ENCODE measurements around the gene CTNNA3. TPM values are rescaled to one million over a fixed set of nuclear protein-coding genes. Genes with fewer than 3 reads are reported as not detected.
A peak's percentile ranks its signal among the peaks of the same experiment; 100 is the strongest.

CTNNA3 gene
- total RNA-seq, 1 donor from 2014 or later, result 129 TPM

GRCh38 chr10:66737241-66737640, 958.8 kb downstream of the CTNNA3 start:
- ATAC-seq (ENCODE audit: poor library complexity), result no peak
- no peak for DNase-seq
- intact Hi-C loops (cut with DNase I), result no loop called here

DNA sequence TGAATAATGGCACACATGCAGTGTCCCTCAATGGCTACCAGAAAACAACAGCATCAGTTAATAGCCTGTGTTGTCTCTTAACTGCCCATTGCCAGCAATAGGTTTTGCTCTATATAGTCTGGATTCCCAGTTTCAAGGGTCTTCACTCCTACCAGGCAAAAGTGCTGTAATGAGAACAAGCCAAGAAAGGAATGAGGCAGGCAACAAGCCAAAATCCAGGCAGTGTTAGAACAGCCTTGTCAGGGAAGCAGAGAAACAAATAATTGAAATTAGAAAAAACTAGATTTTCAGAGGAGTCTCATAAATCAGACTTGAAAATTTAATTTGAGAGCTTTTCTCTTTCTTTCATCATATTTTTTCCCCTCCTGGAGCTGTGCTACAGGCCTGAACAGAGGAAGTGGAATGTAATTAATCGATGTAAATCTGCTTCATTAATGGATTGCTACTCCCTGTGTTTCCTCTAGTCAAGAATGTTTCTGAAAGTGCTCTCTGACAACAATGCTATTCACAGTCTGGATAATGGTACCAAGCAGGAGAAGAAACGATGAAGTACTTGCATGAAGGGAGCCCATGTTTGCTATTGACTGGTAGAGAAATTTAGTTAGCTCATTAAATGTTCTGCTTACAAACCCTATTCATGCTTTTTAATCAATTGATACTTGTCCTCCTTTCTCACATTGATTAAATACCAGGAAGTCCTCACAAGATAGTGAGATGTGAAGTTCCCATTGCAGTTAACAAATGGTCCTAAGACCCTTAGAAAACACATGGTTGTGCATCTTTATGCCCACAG, 972.2 kb downstream of the CTNNA3 start:
- ATAC-seq (ENCODE audit: poor library complexity), result no peak
- intact Hi-C loops (cut with DNase I), result no loop called here
- DNase-seq, result no peak

GRCh38 chr10:66719483-66719882, 976.5 kb downstream of the CTNNA3 start:
- no peak for ATAC-seq (ENCODE audit: poor library complexity)
- no peak for DNase-seq
- intact Hi-C loops (cut with DNase I), result no loop called here

GRCh38 chr10:66717231-66717981, 978.6 kb downstream of the CTNNA3 start:
- ATAC-seq (ENCODE audit: poor library complexity), result no peak
- intact Hi-C loops (cut with DNase I), result no loop called here
- DNase-seq, result no peak

- ATAC-seq (ENCODE audit: poor library complexity) (no peak), DNase-seq (no peak)
- intact Hi-C loops (cut with DNase I), result no loop called here
Observed at GRCh38 chr10:66714741-66715140, 981.3 kb downstream of the CTNNA3 start.

- intact Hi-C loops (cut with DNase I), result no loop called here
- DNase-seq, result no peak
- ATAC-seq (ENCODE audit: poor library complexity), result peak; percentile 56
Observed at GRCh38 chr10:66713387-66713786, 982.6 kb downstream of the CTNNA3 start.

- ATAC-seq (ENCODE audit: poor library complexity), result no peak
- intact Hi-C loops (cut with DNase I), result no loop called here
- no peak for DNase-seq
Observed at GRCh38 chr10:66698069-66698468, 997.9 kb downstream of the CTNNA3 start.

DNA sequence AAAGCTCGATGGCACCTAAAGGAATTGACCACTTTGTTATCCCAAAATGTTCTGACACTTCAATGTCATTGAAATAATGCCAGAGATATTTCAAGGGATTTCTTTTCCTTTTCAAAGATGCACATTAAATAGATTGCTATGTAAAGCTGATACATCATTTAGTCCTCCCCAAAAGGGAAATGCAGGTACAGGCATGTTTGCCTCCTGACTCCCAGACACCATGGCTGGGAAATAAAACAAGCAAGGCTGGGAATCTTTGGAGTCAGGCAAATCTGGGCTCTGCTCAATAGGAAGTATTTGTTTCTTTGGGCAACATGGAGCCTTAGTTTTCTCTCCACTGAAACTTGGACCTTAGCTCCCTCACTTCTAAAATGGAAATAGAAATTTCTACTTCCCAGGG, 1000.9 kb downstream of the CTNNA3 start:
- intact Hi-C loops (cut with DNase I), result no loop called here
- no peak for ATAC-seq (ENCODE audit: poor library complexity)
- DNase-seq, result no peak

DNA sequence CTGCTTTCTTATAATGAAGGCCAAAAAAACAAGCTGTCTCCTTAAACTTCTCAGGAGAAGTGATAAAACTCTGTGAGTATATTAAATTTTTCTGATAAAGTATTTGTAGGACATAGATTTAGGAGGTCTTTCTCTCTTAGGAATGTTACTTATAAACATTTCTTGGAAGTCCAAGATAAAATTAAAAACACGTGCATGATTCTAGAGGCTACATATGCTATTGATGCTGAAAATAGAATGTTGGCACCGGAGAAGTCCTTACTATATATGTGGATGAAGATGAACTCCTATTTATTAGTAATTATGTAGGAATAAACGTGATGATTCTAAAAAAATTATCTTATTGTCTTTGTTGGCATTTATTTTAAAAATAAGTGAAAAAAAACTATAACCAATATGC, 1011.4 kb downstream of the CTNNA3 start:
- intact Hi-C loops (cut with DNase I), result no loop called here

DNA sequence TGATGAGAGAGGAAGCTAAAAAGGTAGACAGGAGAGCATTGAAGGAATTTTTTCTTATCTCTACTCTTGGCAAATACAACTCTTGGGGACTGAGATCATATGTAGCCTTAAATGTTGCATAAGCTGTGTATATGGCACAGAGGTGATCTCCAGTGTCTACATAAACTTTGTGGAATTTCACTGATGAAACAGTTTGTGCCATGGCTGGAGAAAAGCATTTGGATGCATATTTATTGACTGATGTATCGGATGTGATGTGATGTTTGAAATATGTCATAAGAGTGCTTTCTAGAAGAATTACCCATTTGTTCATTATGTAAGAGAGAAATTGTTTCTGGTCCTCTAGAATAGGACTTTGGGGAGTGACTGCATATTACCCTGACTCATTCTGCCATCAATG, 1015.1 kb downstream of the CTNNA3 start:
- DNase-seq, result no peak
- intact Hi-C loops (cut with DNase I), result no loop called here

More for the DNA sequence above, 1011.4 kb downstream of the CTNNA3 start:
- DNase-seq (no peak), ATAC-seq (ENCODE audit: poor library complexity) (no peak)

GRCh38 chr10:66678521-66678920, 1017.5 kb downstream of the CTNNA3 start:
- DNase-seq, result no peak
- intact Hi-C loops (cut with DNase I), result no loop called here
- no peak for ATAC-seq (ENCODE audit: poor library complexity)

More for the DNA sequence above, 1015.1 kb downstream of the CTNNA3 start:
- no peak for ATAC-seq (ENCODE audit: poor library complexity)

DNA sequence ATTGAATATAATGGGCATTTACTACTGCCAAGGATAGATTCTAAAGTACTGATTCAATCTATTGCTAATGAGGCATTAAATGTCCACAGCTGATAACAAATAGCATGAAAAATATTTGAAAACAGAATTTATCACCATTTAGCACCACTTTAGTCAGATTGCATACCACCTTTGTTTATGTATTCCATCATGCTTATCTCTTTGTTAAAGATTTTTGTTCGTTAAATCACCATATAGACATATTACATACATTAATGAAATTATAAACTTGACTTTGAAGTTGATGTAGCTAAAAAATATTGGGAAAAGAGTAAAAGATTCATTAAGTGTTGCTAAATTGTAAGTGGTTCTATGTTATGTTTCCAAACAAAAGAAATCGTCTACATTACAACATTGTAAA, 1022.9 kb downstream of the CTNNA3 start:
- no peak for DNase-seq
- intact Hi-C loops (cut with DNase I), result no loop called here
- no peak for ATAC-seq (ENCODE audit: poor library complexity)

GRCh38 chr10:66671562-66671961, 1024.4 kb downstream of the CTNNA3 start:
- intact Hi-C loops (cut with DNase I), result no loop called here
- no peak for ATAC-seq (ENCODE audit: poor library complexity)
- no peak for DNase-seq

- no peak for DNase-seq
- intact Hi-C loops (cut with DNase I), result no loop called here
- ATAC-seq (ENCODE audit: poor library complexity), result no peak
Observed at GRCh38 chr10:66671064-66671463, 1024.9 kb downstream of the CTNNA3 start.

DNA sequence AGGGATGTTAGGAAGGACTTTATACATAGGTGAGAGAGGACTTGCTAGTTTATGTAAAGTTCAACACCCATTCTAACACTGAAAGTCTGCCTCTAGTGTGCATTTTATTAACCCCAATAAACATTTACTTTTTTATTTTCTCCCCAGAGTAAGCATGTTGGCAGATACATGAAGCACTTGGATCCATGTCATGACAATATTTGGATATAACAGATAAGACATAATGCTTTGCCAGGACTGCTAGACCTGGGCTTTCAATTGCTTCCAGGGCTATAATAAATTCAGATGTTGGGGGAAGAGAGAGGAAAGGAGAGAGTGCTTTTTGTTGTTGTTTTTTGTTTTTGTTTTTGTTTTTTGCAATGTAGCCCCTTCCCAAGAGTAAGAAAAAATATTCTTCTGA, 1039.5 kb downstream of the CTNNA3 start:
- DNase-seq (no peak), ATAC-seq (ENCODE audit: poor library complexity) (no peak)
- intact Hi-C loops (cut with DNase I), result no loop called here

DNA sequence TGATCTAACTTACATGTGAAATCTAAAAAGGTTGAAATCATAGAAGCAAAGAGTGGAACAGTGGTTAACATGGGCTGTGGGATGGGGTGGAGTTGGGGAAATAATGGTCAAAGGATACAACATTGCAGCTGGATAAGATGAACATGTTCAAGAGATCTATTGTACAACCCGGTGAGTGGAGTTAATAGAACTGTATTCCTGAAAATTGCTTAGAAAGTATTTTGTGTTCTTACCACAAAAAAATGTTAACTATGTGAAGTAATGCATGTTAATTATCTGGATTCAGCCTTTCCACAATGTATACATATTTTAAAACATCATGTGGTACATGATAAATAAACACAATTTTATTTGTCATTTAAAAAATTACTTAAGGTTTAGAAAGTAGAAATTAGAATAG, 1041.1 kb downstream of the CTNNA3 start:
- intact Hi-C loops (cut with DNase I), result no loop called here
- DNase-seq (no peak), ATAC-seq (ENCODE audit: poor library complexity) (no peak)

GRCh38 chr10:66651308-66652082, 1044.5 kb downstream of the CTNNA3 start:
- intact Hi-C loops (cut with DNase I), result no loop called here
- ATAC-seq (ENCODE audit: poor library complexity) (no peak), DNase-seq (no peak)

DNA sequence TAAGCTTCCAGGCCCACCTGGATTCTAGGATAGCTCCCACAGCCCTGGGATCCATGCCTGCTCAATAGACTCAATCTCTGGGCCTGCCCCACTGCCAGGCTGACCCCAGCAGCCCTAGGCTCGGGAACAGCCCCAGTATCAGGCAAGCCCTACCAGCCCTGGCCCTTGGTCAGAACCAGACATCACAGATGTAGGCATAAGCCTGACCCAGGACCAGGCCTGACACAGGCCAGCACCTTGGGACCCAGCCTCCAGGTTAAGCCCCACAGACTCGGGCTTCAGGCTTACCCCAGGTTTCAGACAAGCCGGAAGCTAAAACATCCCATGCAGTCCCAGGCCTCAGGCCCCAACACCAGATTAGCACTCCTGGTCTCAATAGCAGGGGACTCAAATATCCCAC, 1046.4 kb downstream of the CTNNA3 start:
- intact Hi-C loops (cut with DNase I), result no loop called here
- no peak for ATAC-seq (ENCODE audit: poor library complexity)
- no peak for DNase-seq

GRCh38 chr10:66642217-66642616, 1053.8 kb downstream of the CTNNA3 start:
- DNase-seq (no peak), ATAC-seq (ENCODE audit: poor library complexity) (no peak)
- intact Hi-C loops (cut with DNase I), result no loop called here

DNA sequence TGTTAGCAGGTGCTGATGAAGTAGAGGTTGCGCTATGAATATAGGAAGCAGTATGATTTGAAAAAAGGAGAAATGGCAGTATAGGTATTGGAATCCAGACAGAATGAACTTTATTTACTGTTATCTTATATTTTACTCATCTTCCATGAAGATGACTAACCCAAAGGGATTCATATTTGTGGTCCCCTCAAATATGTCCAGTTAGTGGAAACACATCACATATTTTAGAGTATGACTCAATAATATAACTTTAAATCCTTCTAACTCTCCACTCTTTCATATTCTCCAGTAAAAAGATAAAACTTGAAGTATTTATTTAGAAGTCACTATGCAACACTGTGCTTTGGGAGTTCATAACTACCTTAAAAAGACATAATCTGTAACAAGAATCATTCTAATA, 1056.6 kb downstream of the CTNNA3 start:
- no peak for DNase-seq
- ATAC-seq (ENCODE audit: poor library complexity), result no peak
- intact Hi-C loops (cut with DNase I), result no loop called here

Data from Right ventricle myocardium superior (tissue), 1 donor.